NCI-H2171 treated with DMSO at 0.1 percent for 48 hours (cell line): ENCODE measurements around the gene NPHP1.
"Not testable (repeated sequence)": the region's sequence is repeated elsewhere in the genome, so short reads cannot be mapped to it uniquely, and the experiment has no call there.

Experiments
- DNase-seq: peaks from one replicate; lab custom pipeline; 2025; lab: John Stamatoyannopoulos, UW

Gene NPHP1

GRCh38 chr2:110103061-110103961, 101.5 kb downstream of the NPHP1 start:
- no peak for DNase-seq

GRCh38 chr2:110101901-110102803, 102.7 kb downstream of the NPHP1 start:
- DNase-seq: no peak

- DNase-seq: peak; percentile 82
Measured at GRCh38 chr2:110101280-110101844, 103.5 kb downstream of the NPHP1 start.

GRCh38 chr2:110100880-110101279, 103.9 kb downstream of the NPHP1 start:
- DNase-seq: not testable (repeated sequence)

GRCh38 chr2:110100480-110100879, 104.3 kb downstream of the NPHP1 start:
- DNase-seq: no peak

- no peak for DNase-seq
Measured at GRCh38 chr2:110099471-110100225, 105.2 kb downstream of the NPHP1 start.

GRCh38 chr2:110099038-110099425, 105.8 kb downstream of the NPHP1 start:
- no peak for DNase-seq

GRCh38 chr2:110097506-110098220, 107.2 kb downstream of the NPHP1 start:
- DNase-seq: no peak

- DNase-seq: no peak
Measured at GRCh38 chr2:110095994-110096633, 108.7 kb downstream of the NPHP1 start.

GRCh38 chr2:110094884-110095534, 109.8 kb downstream of the NPHP1 start:
- not testable (repeated sequence) for DNase-seq

- DNase-seq: not testable (repeated sequence)
Measured at GRCh38 chr2:110093924-110094323, 110.9 kb downstream of the NPHP1 start.

- not testable (repeated sequence) for DNase-seq
Measured at GRCh38 chr2:110090164-110090563, 114.6 kb downstream of the NPHP1 start.

- DNase-seq: not testable (repeated sequence)
Measured at GRCh38 chr2:110083757-110084156, 121.1 kb downstream of the NPHP1 start.

GRCh38 chr2:110083162-110083561, 121.7 kb downstream of the NPHP1 start:
- not testable (repeated sequence) for DNase-seq

GRCh38 chr2:110078104-110078503, 126.7 kb downstream of the NPHP1 start:
- DNase-seq: not testable (repeated sequence)

- DNase-seq: not testable (repeated sequence)
Measured at GRCh38 chr2:110075896-110076295, 128.9 kb downstream of the NPHP1 start.
